Right hindlimb (tissue), 1 donor: ENCODE data around the gene SCYGR5.
"Not testable (repeated sequence)": the region's sequence is repeated elsewhere in the genome, so short reads cannot be mapped to it uniquely, and the experiment has no call there.

Experiments used
- DNase-seq: peaks from one replicate; pipeline ENCODE4 v3.0.0-alpha.2; 2018

Gene SCYGR5

GRCh38 chr2:227666631-227667170 is at the start of gene SCYGR5:
Gene SCYGR5 (plus strand): TSS chr2:227666804. CDS start chr2:227666804, 0 bp downstream.
- not testable (repeated sequence) for DNase-seq

GRCh38 chr2:227617316-227618230 is 49.0 kb upstream of the SCYGR5 start, which contains the start of gene SCYGR4:
Gene SCYGR4 (plus strand): TSS chr2:227617498. CDS start chr2:227617498, 0 bp downstream.
- no peak for DNase-seq

- DNase-seq = no peak
Measured at GRCh38 chr2:227623226-227623625, 43.4 kb upstream of the SCYGR5 start.

GRCh38 chr2:227625420-227625819 is 41.2 kb upstream of the SCYGR5 start:
- DNase-seq = no peak

GRCh38 chr2:227626580-227627151 is 39.9 kb upstream of the SCYGR5 start:
- no peak for DNase-seq

GRCh38 chr2:227627769-227628168 is 38.8 kb upstream of the SCYGR5 start:
- no peak for DNase-seq

- no peak for DNase-seq
Measured at GRCh38 chr2:227629435-227629834, 37.2 kb upstream of the SCYGR5 start.

- no peak for DNase-seq
Measured at GRCh38 chr2:227630322-227630721, 36.3 kb upstream of the SCYGR5 start.

GRCh38 chr2:227632827-227633226 is 33.8 kb upstream of the SCYGR5 start:
- no peak for DNase-seq

- DNase-seq = no peak
Measured at GRCh38 chr2:227634201-227634600, 32.4 kb upstream of the SCYGR5 start.

GRCh38 chr2:227642656-227643055 is 23.9 kb upstream of the SCYGR5 start:
- DNase-seq = no peak

GRCh38 chr2:227643990-227644551 is 22.5 kb upstream of the SCYGR5 start:
- no peak for DNase-seq

GRCh38 chr2:227653419-227653818 is 13.2 kb upstream of the SCYGR5 start:
- DNase-seq = no peak

- DNase-seq = no peak
Measured at GRCh38 chr2:227654426-227654825, 12.2 kb upstream of the SCYGR5 start.

GRCh38 chr2:227655454-227655853 is 11.2 kb upstream of the SCYGR5 start:
- DNase-seq = no peak

GRCh38 chr2:227657199-227657845 is 9.3 kb upstream of the SCYGR5 start:
- no peak for DNase-seq

- no peak for DNase-seq
Measured at GRCh38 chr2:227661025-227661649, 5.5 kb upstream of the SCYGR5 start.

- no peak for DNase-seq
Measured at GRCh38 chr2:227661827-227662226, 4.8 kb upstream of the SCYGR5 start.

- DNase-seq = no peak
Measured at GRCh38 chr2:227665189-227665940, 1.2 kb upstream of the SCYGR5 start.

- no peak for DNase-seq
Measured at GRCh38 chr2:227671170-227671905, 4.7 kb downstream of the SCYGR5 start.

GRCh38 chr2:227673620-227674019 is 7.0 kb downstream of the SCYGR5 start:
- DNase-seq = not testable (repeated sequence)
